ENCODE results near the gene SETBP1.

Gene SETBP1

GRCh38 chr18:44918142-44918476 lies 237.4 kb downstream of the SETBP1 start:
- no peaks in the 10 kb centered on the region for H3K36me3 ChIP-seq (ENCODE audit: insufficient read depth, insufficient read length, low read length)
- H3K27me3 ChIP-seq (ENCODE audit: insufficient read depth, insufficient read length), result no peaks in the 10 kb centered on the region
- no peaks in the 10 kb centered on the region for H3K9me3 ChIP-seq (ENCODE audit: insufficient read depth, low read length)
- H3K9ac ChIP-seq (ENCODE audit: insufficient read length, low read depth), result no peak overlapping the region
- no peak for TF ChIP-seq SUZ12 (IDR thresholded peaks at IDR 0.05; ENCODE audit: extremely low read depth, insufficient read depth, insufficient read length)
- TF ChIP-seq YY1 (IDR thresholded peaks at IDR 0.05; ENCODE audit: insufficient read depth, insufficient read length), result no peak
- TF ChIP-seq ZNF274 (IDR thresholded peaks at IDR 0.05; ENCODE audit: low read depth, low read length), result no peak
- no peak for DNase-seq (ENCODE audit: low read depth, low spot score)
- no peak overlapping the region for H3K4me3 ChIP-seq (ENCODE audit: insufficient read length, low read depth)
- H3K4me1 ChIP-seq (ENCODE audit: insufficient read depth, insufficient read length), result no peaks in the 10 kb centered on the region

GRCh38 chr18:44920441-44920840 lies 239.8 kb downstream of the SETBP1 start:
- Histone ChIP-seq H3K36me3 (ENCODE audit: insufficient read depth, insufficient read length, low read length) (no peaks in the 10 kb centered on the region), H3K27me3 (ENCODE audit: insufficient read depth, insufficient read length) (no peaks in the 10 kb centered on the region), H3K9me3 (ENCODE audit: insufficient read depth, low read length) (no peaks in the 10 kb centered on the region), H3K4me1 (ENCODE audit: insufficient read depth, insufficient read length) (no peaks in the 10 kb centered on the region), H3K9ac (ENCODE audit: insufficient read length, low read depth) (no peak overlapping the region), H3K4me3 (ENCODE audit: insufficient read length, low read depth) (no peak overlapping the region)
- DNase-seq (ENCODE audit: low read depth, low spot score), result no peak
- TF ChIP-seq SUZ12 (IDR thresholded peaks at IDR 0.05; ENCODE audit: extremely low read depth, insufficient read depth, insufficient read length), result no peak

- DNase-seq (ENCODE audit: low read depth, low spot score), result no peak
- no peak overlapping the region for H3K9ac ChIP-seq (ENCODE audit: insufficient read length, low read depth)
Measured at GRCh38 chr18:44921974-44922373, 241.3 kb downstream of the SETBP1 start.

GRCh38 chr18:44922968-44923367 lies 242.3 kb downstream of the SETBP1 start:
- Histone ChIP-seq H3K9me3 (ENCODE audit: insufficient read depth, low read length) (no peaks in the 10 kb centered on the region), H3K4me3 (ENCODE audit: insufficient read length, low read depth) (no peak overlapping the region), H3K4me1 (ENCODE audit: insufficient read depth, insufficient read length) (no peaks in the 10 kb centered on the region), H3K36me3 (ENCODE audit: insufficient read depth, insufficient read length, low read length) (no peaks in the 10 kb centered on the region), H3K27me3 (ENCODE audit: insufficient read depth, insufficient read length) (no peaks in the 10 kb centered on the region), H3K9ac (ENCODE audit: insufficient read length, low read depth) (no peak overlapping the region)
- TF ChIP-seq ZNF274 (IDR thresholded peaks at IDR 0.05; ENCODE audit: low read depth, low read length) (no peak), SUZ12 (IDR thresholded peaks at IDR 0.05; ENCODE audit: extremely low read depth, insufficient read depth, insufficient read length) (no peak), YY1 (IDR thresholded peaks at IDR 0.05; ENCODE audit: insufficient read depth, insufficient read length) (no peak)
- DNase-seq (ENCODE audit: low read depth, low spot score), result no peak

More at GRCh38 chr18:44921974-44922373, 241.3 kb downstream of the SETBP1 start:
- H3K4me3 ChIP-seq (ENCODE audit: insufficient read length, low read depth), result no peak overlapping the region
- TF ChIP-seq ZNF274 (IDR thresholded peaks at IDR 0.05; ENCODE audit: low read depth, low read length), result no peak
- H3K4me1 ChIP-seq (ENCODE audit: insufficient read depth, insufficient read length), result no peaks in the 10 kb centered on the region
- no peaks in the 10 kb centered on the region for H3K9me3 ChIP-seq (ENCODE audit: insufficient read depth, low read length)
- no peaks in the 10 kb centered on the region for H3K27me3 ChIP-seq (ENCODE audit: insufficient read depth, insufficient read length)
- no peaks in the 10 kb centered on the region for H3K36me3 ChIP-seq (ENCODE audit: insufficient read depth, insufficient read length, low read length)

GRCh38 chr18:44924785-44925499 lies 244.3 kb downstream of the SETBP1 start:
- TF ChIP-seq ZNF274 (IDR thresholded peaks at IDR 0.05; ENCODE audit: low read depth, low read length) (no peak), SUZ12 (IDR thresholded peaks at IDR 0.05; ENCODE audit: extremely low read depth, insufficient read depth, insufficient read length) (no peak), YY1 (IDR thresholded peaks at IDR 0.05; ENCODE audit: insufficient read depth, insufficient read length) (no peak)
- no peaks in the 10 kb centered on the region for H3K36me3 ChIP-seq (ENCODE audit: insufficient read depth, insufficient read length, low read length)
- H3K27me3 ChIP-seq (ENCODE audit: insufficient read depth, insufficient read length), result no peaks in the 10 kb centered on the region
- no peaks in the 10 kb centered on the region for H3K4me1 ChIP-seq (ENCODE audit: insufficient read depth, insufficient read length)
- H3K9me3 ChIP-seq (ENCODE audit: insufficient read depth, low read length), result no peaks in the 10 kb centered on the region
- no peak overlapping the region for H3K9ac ChIP-seq (ENCODE audit: insufficient read length, low read depth)
- DNase-seq (ENCODE audit: low read depth, low spot score), result no peak
- no peak overlapping the region for H3K4me3 ChIP-seq (ENCODE audit: insufficient read length, low read depth)

GRCh38 chr18:44927127-44927849 lies 246.6 kb downstream of the SETBP1 start:
- no peak for DNase-seq (ENCODE audit: low read depth, low spot score)

GRCh38 chr18:44934901-44935300 lies 254.2 kb downstream of the SETBP1 start:
- Histone ChIP-seq H3K9me3 (ENCODE audit: insufficient read depth, low read length) (peaks cover 16% of the 10 kb centered on the region; the same call in 1 of the 2 replicates), H3K9ac (ENCODE audit: insufficient read length, low read depth) (no peak overlapping the region), H3K36me3 (ENCODE audit: insufficient read depth, insufficient read length, low read length) (no peaks in the 10 kb centered on the region), H3K4me1 (ENCODE audit: insufficient read depth, insufficient read length) (no peaks in the 10 kb centered on the region), H3K27me3 (ENCODE audit: insufficient read depth, insufficient read length) (no peaks in the 10 kb centered on the region), H3K4me3 (ENCODE audit: insufficient read length, low read depth) (no peak overlapping the region)
- TF ChIP-seq ZNF274 (IDR thresholded peaks at IDR 0.05; ENCODE audit: low read depth, low read length), result no peak
- TF ChIP-seq SUZ12 (IDR thresholded peaks at IDR 0.05; ENCODE audit: extremely low read depth, insufficient read depth, insufficient read length), result no peak
- no peak for TF ChIP-seq YY1 (IDR thresholded peaks at IDR 0.05; ENCODE audit: insufficient read depth, insufficient read length)
- no peak for DNase-seq (ENCODE audit: low read depth, low spot score)

More at GRCh38 chr18:44927127-44927849, 246.6 kb downstream of the SETBP1 start:
- no peaks in the 10 kb centered on the region for H3K36me3 ChIP-seq (ENCODE audit: insufficient read depth, insufficient read length, low read length)
- no peaks in the 10 kb centered on the region for H3K27me3 ChIP-seq (ENCODE audit: insufficient read depth, insufficient read length)
- no peaks in the 10 kb centered on the region for H3K4me1 ChIP-seq (ENCODE audit: insufficient read depth, insufficient read length)
- no peak for TF ChIP-seq YY1 (IDR thresholded peaks at IDR 0.05; ENCODE audit: insufficient read depth, insufficient read length)
- TF ChIP-seq SUZ12 (IDR thresholded peaks at IDR 0.05; ENCODE audit: extremely low read depth, insufficient read depth, insufficient read length), result no peak
- TF ChIP-seq ZNF274 (IDR thresholded peaks at IDR 0.05; ENCODE audit: low read depth, low read length), result no peak
- no peak overlapping the region for H3K4me3 ChIP-seq (ENCODE audit: insufficient read length, low read depth)
- no peak overlapping the region for H3K9ac ChIP-seq (ENCODE audit: insufficient read length, low read depth)
- no peaks in the 10 kb centered on the region for H3K9me3 ChIP-seq (ENCODE audit: insufficient read depth, low read length)
